ENCODE results near the gene GTPBP2. TPM values are rescaled to one million over a fixed set of nuclear protein-coding genes. Genes with fewer than 3 reads are reported as not detected.

The GTPBP2 gene
- total RNA-seq, 1 experiment from 2014 or later = 76.4 TPM

- no peaks in the 10 kb centered on the region for H3K27me3 Mint-ChIP-seq (ENCODE audit: low read depth)
- ATAC-seq (no peak), DNase-seq (ENCODE audit: low spot score) (no peak)
- H3K4me3 Mint-ChIP-seq = no peak overlapping the region
- CTCF ChIA-PET = interaction anchor here (0.5 kb wide), 1 partner anchor 38 kb away, joined by 3 read pairs; no protein-coding TSS in a partner anchor
- peaks cover 54% of the 10 kb centered on the region for H3K36me3 Mint-ChIP-seq
- H3K27ac Mint-ChIP-seq = no peak overlapping the region
- H3K9me3 Mint-ChIP-seq = no peaks in the 10 kb centered on the region
- TF ChIP-seq FOXJ3 (CRISPR knock-in tag; IDR thresholded peaks at IDR 0.05; ENCODE audit: borderline replicate concordance) (no peak), CTCF (IDR thresholded peaks at IDR 0.05) (no peak), NFE2L1 (CRISPR knock-in tag; IDR thresholded peaks at IDR 0.05) (no peak), IRF1 (CRISPR knock-in tag; IDR thresholded peaks at IDR 0.05) (no peak), TEAD1 (CRISPR knock-in tag; IDR thresholded peaks at IDR 0.05) (no peak), ZSCAN18 (CRISPR knock-in tag; IDR thresholded peaks at IDR 0.05) (no peak), USF2 (CRISPR knock-in tag; IDR thresholded peaks at IDR 0.05) (no peak), JAZF1 (CRISPR knock-in tag; IDR thresholded peaks at IDR 0.05) (no peak), CDX4 (CRISPR knock-in tag; IDR thresholded peaks at IDR 0.05; ENCODE audit: borderline replicate concordance) (no peak), ERG (CRISPR knock-in tag; IDR thresholded peaks at IDR 0.05) (no peak), HMGA2 (CRISPR knock-in tag; IDR thresholded peaks at IDR 0.05) (no peak), SOX15 (CRISPR knock-in tag; IDR thresholded peaks at IDR 0.05) (no peak), ZNF281 (CRISPR knock-in tag; IDR thresholded peaks at IDR 0.05) (no peak), CREM (CRISPR knock-in tag; IDR thresholded peaks at IDR 0.05) (no peak), GRHL2 (CRISPR knock-in tag; IDR thresholded peaks at IDR 0.05; ENCODE audit: insufficient replicate concordance, severe bottlenecking) (no peak), NR3C1 (CRISPR knock-in tag; conservative IDR thresholded peaks at IDR 0.05; ENCODE audit: low read depth) (no peak), SP1 (CRISPR knock-in tag; conservative IDR thresholded peaks at IDR 0.05) (no peak), ZBTB21 (CRISPR knock-in tag; IDR thresholded peaks at IDR 0.05; ENCODE audit: borderline replicate concordance) (no peak), TCF7 (CRISPR knock-in tag; IDR thresholded peaks at IDR 0.05; ENCODE audit: low read depth) (no peak)
- peaks cover 5% of the 10 kb centered on the region; the same call in 1 of the 2 replicates for H3K4me1 Mint-ChIP-seq
- POLR2A ChIA-PET = no interaction called here
Measured at GRCh38 chr6:43570876-43571441, 58.1 kb downstream of the GTPBP2 start.

Other genes starting within 250 kb of the GTPBP2 start
- 23.8 to 26.6 TPM (median 25.5 TPM) in 3 replicates for gene ABCC10, start 201.7 kb downstream of the GTPBP2 start, total RNA-seq (2021)
- gene DLK2, start 173.7 kb downstream of the GTPBP2 start, total RNA-seq (2021) = 0.18 to 0.81 TPM (median 0.37 TPM) in 3 replicates
- gene TJAP1, start 151.7 kb downstream of the GTPBP2 start, total RNA-seq (2021) = 40.2 to 40.8 TPM (median 40.4 TPM) in 3 replicates
- 0.73 to 1.4 TPM (median 0.76 TPM) in 3 replicates for gene LRRC73, start 118.9 kb downstream of the GTPBP2 start, total RNA-seq (2021)
- gene YIPF3, start 112.3 kb downstream of the GTPBP2 start, total RNA-seq (2021) = 79.1 to 82.4 TPM (median 81.3 TPM) in 3 replicates
- 32.8 to 46.6 TPM (median 34.2 TPM) in 3 replicates for gene POLR1C, start 112.2 kb downstream of the GTPBP2 start, total RNA-seq (2021)
- gene XPO5, start 53.2 kb downstream of the GTPBP2 start, total RNA-seq (2021) = 84.9 to 97.8 TPM (median 86.0 TPM) in 3 replicates
- gene POLH, start 53.1 kb downstream of the GTPBP2 start, total RNA-seq (2021) = 17.5 to 28.0 TPM (median 20.6 TPM) in 3 replicates
- 28.6 to 31.6 TPM (median 30.1 TPM) in 3 replicates for gene MAD2L1BP, start 6.6 kb upstream of the GTPBP2 start, total RNA-seq (2021)
- 0.16 to 0.35 TPM (median 0.32 TPM) in 3 replicates for gene RSPH9, start 15.8 kb upstream of the GTPBP2 start, total RNA-seq (2021)
- 58.6 to 61.6 TPM (median 59.1 TPM) in 3 replicates for gene MRPS18A, start 58.5 kb upstream of the GTPBP2 start, total RNA-seq (2021)
- gene VEGFA, start 140.9 kb upstream of the GTPBP2 start, total RNA-seq (2021) = 41.9 to 44.4 TPM (median 43.8 TPM) in 3 replicates